MM.1S (cell line): ENCODE results near the gene RBL1.
"Not testable (repeated sequence)": the region's sequence is repeated elsewhere in the genome, so short reads cannot be mapped to it uniquely, and the experiment has no call there.

Experiments
- DNase-seq: peaks from one replicate; pipeline ENCODE4 v3.0.0-alpha.2; 2015
- H2AFZ ChIP-seq: fragments of 300-600 bp; sonication (generic); 2 replicates; pipeline ENCODE4 v1.6.0; 2016; ENCODE audit warnings: antibody characterized with exemption, low read length
- H3F3A ChIP-seq: fragments of 300-600 bp; sonication (generic); 2 replicates; pipeline ENCODE4 v1.6.1; 2016; ENCODE audit warnings: mild to moderate bottlenecking, antibody characterized with exemption, low read length, moderate library complexity, mixed read lengths; ENCODE audit not compliant: insufficient read depth
- H3K27ac ChIP-seq: fragments of 300-600 bp; sonication (generic); 2 replicates; pipeline ENCODE4 v1.5.1; 2016; ENCODE audit warnings: mild to moderate bottlenecking, low read length
- H3K27me3 ChIP-seq: fragments of 300-600 bp; sonication (generic); replicated peaks from 2 replicates; pipeline ENCODE4 v1.6.0; 2016; ENCODE audit warnings: low read length; ENCODE audit not compliant: insufficient read depth
- H3K36me3 ChIP-seq: fragments of 300-600 bp; sonication (generic); replicated peaks from 2 replicates; pipeline ENCODE4 v1.6.1; 2016; ENCODE audit warnings: mild to moderate bottlenecking, low read length, mixed read lengths; ENCODE audit not compliant: insufficient read depth
- H3K4me1 ChIP-seq: fragments of 300-600 bp; sonication (generic); 2 replicates; pipeline ENCODE4 v1.6.1; 2016; ENCODE audit warnings: low read length, mixed read lengths
- H3K4me2 ChIP-seq: fragments of 300-600 bp; sonication (generic); 2 replicates; pipeline ENCODE4 v1.6.0; 2016; ENCODE audit warnings: low read depth, low read length
- H3K4me3 ChIP-seq: fragments of 300-600 bp; sonication (generic); 2 replicates; pipeline ENCODE4 v1.5.1; 2016; ENCODE audit warnings: low read length, mixed read lengths
- H3K79me2 ChIP-seq: fragments of 300-600 bp; sonication (generic); 2 replicates; pipeline ENCODE4 v1.6.1; 2016; ENCODE audit warnings: mixed run types, low read length, mixed read lengths
- H3K9ac ChIP-seq: fragments of 300-600 bp; sonication (generic); 2 replicates; pipeline ENCODE4 v1.6.1; 2016; ENCODE audit warnings: low read length, mixed read lengths
- H3K9me2 ChIP-seq: fragments of 300-600 bp; sonication (generic); replicated peaks from 2 replicates; pipeline ENCODE4 v1.6.1; 2016; ENCODE audit warnings: mild to moderate bottlenecking, low read length, mixed read lengths; ENCODE audit not compliant: insufficient read depth
- H3K9me3 ChIP-seq: fragments of 300-600 bp; sonication (generic); replicated peaks from 2 replicates; pipeline ENCODE4 v1.6.1; 2016; ENCODE audit warnings: mild to moderate bottlenecking, low read length, mixed read lengths; ENCODE audit not compliant: insufficient read depth
- H4K20me1 ChIP-seq: fragments of 300-600 bp; sonication (generic); 2 replicates; pipeline ENCODE4 v1.6.1; 2016; ENCODE audit warnings: mild to moderate bottlenecking, low read length, moderate library complexity, mixed read lengths; ENCODE audit not compliant: insufficient read depth
- EZH2 ChIP-seq: fragments of 300-600 bp; sonication (generic); optimal IDR thresholded peaks from 2 replicates; pipeline ENCODE3; 2017; ENCODE audit warnings: low read depth, mild to moderate bottlenecking, antibody characterized with exemption, low read length, mixed read lengths
- EZH2phosphoT487 ChIP-seq: fragments of 300-600 bp; sonication (generic); IDR thresholded peaks from 2 replicates; pipeline ENCODE4 v1.6.1; 2018; ENCODE audit warnings: antibody characterized with exemption, low read length
- TF ChIP-seq, protein P1 (sequence below): fragments of 300-600 bp; sonication (generic); IDR thresholded peaks from 2 replicates; pipeline ENCODE4 v1.5.1; 2016; ENCODE audit warnings: antibody characterized with exemption, low read length, mixed read lengths

Gene RBL1

DNA sequence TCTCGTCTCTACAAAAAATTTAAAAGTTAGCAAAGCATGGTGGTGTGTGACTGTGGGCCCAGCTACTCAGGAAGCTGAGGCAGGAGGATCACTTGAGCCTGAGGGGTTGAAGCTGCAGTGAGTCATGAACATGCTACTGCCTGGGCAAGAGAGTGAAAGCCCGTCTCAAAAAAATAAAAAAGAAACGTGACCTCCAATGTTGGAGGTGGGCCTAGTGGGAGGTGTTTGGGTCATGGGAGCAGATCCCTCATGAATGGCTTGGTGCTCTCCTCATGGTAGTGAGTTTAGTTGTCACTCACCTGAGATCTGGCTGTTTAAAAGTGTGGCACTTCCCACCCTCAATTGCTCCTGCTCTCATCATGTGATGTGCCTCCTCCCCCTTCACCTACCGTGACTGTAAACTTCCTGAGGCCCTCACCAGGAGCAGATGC, 24.3 kb downstream of the RBL1 start:
- Histone ChIP-seq H3K4me1 (peaks cover 23% of the 10 kb centered on the region), H4K20me1 (no peaks in the 10 kb centered on the region; the same call in 1 of the 2 replicates), H3K4me2 (peak overlapping the region; percentile 28), H3K36me3 (peaks cover 3% of the 10 kb centered on the region; the same call in 1 of the 2 replicates), H3K9me3 (no peaks in the 10 kb centered on the region), H3K9me2 (no peaks in the 10 kb centered on the region), H3K9ac (peak overlapping the region; percentile 35; the same call in 1 of the 2 replicates), H3K4me3 (no peak overlapping the region), H3K79me2 (peaks cover 76% of the 10 kb centered on the region), H3K27ac (peak overlapping the region; percentile 88), H3K27me3 (no peaks in the 10 kb centered on the region), H3F3A (peaks cover 23% of the 10 kb centered on the region), H2AFZ (no peak overlapping the region)
- DNase-seq, result peak; percentile 53
- TF ChIP-seq EZH2phosphoT487, result no peak
- TF ChIP-seq, protein P1, sequence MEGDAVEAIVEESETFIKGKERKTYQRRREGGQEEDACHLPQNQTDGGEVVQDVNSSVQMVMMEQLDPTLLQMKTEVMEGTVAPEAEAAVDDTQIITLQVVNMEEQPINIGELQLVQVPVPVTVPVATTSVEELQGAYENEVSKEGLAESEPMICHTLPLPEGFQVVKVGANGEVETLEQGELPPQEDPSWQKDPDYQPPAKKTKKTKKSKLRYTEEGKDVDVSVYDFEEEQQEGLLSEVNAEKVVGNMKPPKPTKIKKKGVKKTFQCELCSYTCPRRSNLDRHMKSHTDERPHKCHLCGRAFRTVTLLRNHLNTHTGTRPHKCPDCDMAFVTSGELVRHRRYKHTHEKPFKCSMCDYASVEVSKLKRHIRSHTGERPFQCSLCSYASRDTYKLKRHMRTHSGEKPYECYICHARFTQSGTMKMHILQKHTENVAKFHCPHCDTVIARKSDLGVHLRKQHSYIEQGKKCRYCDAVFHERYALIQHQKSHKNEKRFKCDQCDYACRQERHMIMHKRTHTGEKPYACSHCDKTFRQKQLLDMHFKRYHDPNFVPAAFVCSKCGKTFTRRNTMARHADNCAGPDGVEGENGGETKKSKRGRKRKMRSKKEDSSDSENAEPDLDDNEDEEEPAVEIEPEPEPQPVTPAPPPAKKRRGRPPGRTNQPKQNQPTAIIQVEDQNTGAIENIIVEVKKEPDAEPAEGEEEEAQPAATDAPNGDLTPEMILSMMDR, result no peak

DNA sequence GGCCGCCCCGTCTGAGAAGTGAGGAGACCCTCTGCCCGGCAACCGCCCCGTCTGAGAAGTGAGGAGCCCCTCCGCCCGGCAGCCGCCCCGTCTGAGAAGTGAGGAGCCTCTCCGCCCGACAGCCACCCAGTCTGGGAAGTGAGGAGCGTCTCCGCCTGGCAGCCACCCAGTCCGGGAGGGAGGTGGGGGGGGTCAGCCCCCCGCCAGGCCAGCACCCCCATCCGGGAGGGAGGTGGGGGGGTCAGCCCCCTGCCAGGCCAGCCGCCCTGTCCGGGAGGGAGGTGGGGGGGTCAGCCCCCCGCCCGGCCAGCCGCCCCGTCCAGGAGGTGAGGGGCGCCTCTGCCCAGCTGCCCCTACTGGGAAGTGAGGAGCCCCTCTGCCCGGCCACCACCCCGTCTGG, 26.2 kb downstream of the RBL1 start:
- not testable (repeated sequence) for H3K27me3 ChIP-seq, H2AFZ ChIP-seq, H3K4me3 ChIP-seq, H3K36me3 ChIP-seq, H3K9ac ChIP-seq, H3K9me2 ChIP-seq, H3K4me2 ChIP-seq, DNase-seq, H3K27ac ChIP-seq, H3K9me3 ChIP-seq, H4K20me1 ChIP-seq
- Histone ChIP-seq H3K4me1 (peaks cover 15% of the 10 kb centered on the region), H3K79me2 (peaks cover 73% of the 10 kb centered on the region), H3F3A (peaks cover 23% of the 10 kb centered on the region)

DNA sequence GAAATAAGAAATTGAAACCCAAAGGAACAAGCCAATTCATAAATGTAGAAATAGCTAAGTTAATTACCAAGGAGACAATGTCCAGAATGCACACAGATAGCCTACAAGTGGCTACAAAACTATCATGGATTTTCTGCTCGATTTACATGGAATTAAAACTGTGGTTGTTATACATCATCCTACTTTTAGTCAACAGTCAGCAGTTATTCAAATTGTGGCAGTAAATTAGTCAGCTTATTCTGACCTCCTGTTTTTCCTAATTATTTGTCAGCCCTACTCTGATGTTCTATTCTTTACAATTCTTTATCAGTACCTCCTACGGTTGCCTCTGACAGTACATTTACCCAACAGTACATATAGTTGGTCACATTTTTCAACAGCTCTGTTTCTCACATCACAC, 29.6 kb downstream of the RBL1 start:
- H3K36me3 ChIP-seq, result peaks cover 8% of the 10 kb centered on the region; the same call in 1 of the 2 replicates
- 0 out of 2 replicates have a peak, but pooled peaks cover under 1% of the 10 kb centered on the region for H3F3A ChIP-seq
- H3K4me1 ChIP-seq, result peaks cover under 1% of the 10 kb centered on the region; the same call in 1 of the 2 replicates
- H3K27ac ChIP-seq, result no peak overlapping the region
- H2AFZ ChIP-seq, result no peak overlapping the region
- DNase-seq, result no peak
- no peaks in the 10 kb centered on the region for H3K9me3 ChIP-seq
- no peaks in the 10 kb centered on the region for H3K27me3 ChIP-seq
- no peak overlapping the region for H3K4me2 ChIP-seq
- no peaks in the 10 kb centered on the region for H4K20me1 ChIP-seq
- H3K4me3 ChIP-seq, result no peak overlapping the region
- no peak for TF ChIP-seq EZH2phosphoT487
- TF ChIP-seq EZH2, result no peak
- TF ChIP-seq, protein P1, result no peak
- H3K9me2 ChIP-seq, result no peaks in the 10 kb centered on the region
- H3K79me2 ChIP-seq, result peaks cover 46% of the 10 kb centered on the region
- H3K9ac ChIP-seq, result no peak overlapping the region

DNA sequence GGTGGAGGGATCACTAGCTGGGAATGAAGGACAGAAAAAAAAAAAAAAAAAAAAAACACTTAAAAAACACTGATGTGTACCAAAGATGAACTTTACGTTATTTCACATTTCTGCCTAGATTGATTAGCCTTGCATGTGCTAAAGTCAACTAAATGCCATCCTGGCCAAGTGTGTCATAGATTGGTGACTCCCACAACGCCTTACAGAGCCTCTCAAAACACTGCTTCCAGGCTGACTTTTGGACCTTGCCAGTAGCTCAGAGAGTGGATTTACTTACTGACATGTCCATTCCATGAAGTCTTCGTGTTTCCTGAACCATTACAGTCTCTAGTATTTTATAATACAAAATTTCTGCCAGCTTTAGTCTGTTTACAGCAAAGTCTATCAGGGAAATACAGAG, 40.5 kb downstream of the RBL1 start:
- TF ChIP-seq EZH2phosphoT487 (no peak), EZH2 (no peak)
- TF ChIP-seq, protein P1, result no peak

More for the DNA sequence above, 40.5 kb downstream of the RBL1 start:
- Histone ChIP-seq H3F3A (no peaks in the 10 kb centered on the region), H3K27me3 (no peaks in the 10 kb centered on the region), H3K79me2 (peaks cover 6% of the 10 kb centered on the region; the same call in 1 of the 2 replicates), H3K4me1 (no peaks in the 10 kb centered on the region), H3K4me2 (no peak overlapping the region), H3K9me2 (no peaks in the 10 kb centered on the region), H3K9ac (no peak overlapping the region), H3K27ac (no peak overlapping the region), H3K9me3 (no peaks in the 10 kb centered on the region), H3K4me3 (no peak overlapping the region), H4K20me1 (no peaks in the 10 kb centered on the region), H2AFZ (no peak overlapping the region), H3K36me3 (peaks cover 13% of the 10 kb centered on the region; the same call in 1 of the 2 replicates)
- DNase-seq, result no peak
